Activated CD4-positive, CD25-positive, alpha-beta regulatory T cell treated with anti-CD3 and anti-CD28 coated beads, Interleukin-2, amount 50 U/mL, for 72 hours (primary cell): ENCODE measurements around the gene SCML2.
"Not testable (repeated sequence)": the region's sequence is repeated elsewhere in the genome, so short reads cannot be mapped to it uniquely, and the experiment has no call there.

ENCODE experiments used
- DNase-seq: peaks from one replicate; pipeline ENCODE4 v3.0.0; 2021

SCML2 gene

GRCh38 chrX:18354369-18355223 is at the start of gene SCML2:
SCML2 (minus strand) TSS chrX:18354688; CDS start chrX:18334071, 20,617 bp downstream.
- peak; percentile 47 for DNase-seq

- no peak for DNase-seq
Measured at GRCh38 chrX:18401848-18402213, 47.3 kb upstream of the SCML2 start.

GRCh38 chrX:18394477-18394876 is 40.0 kb upstream of the SCML2 start:
- no peak for DNase-seq

GRCh38 chrX:18390941-18391538 is 36.6 kb upstream of the SCML2 start:
- DNase-seq, result peak; percentile 61

- no peak for DNase-seq
Measured at GRCh38 chrX:18389966-18390365, 35.5 kb upstream of the SCML2 start.

- DNase-seq, result no peak
Measured at GRCh38 chrX:18377796-18378195, 23.3 kb upstream of the SCML2 start.

- not testable (repeated sequence) for DNase-seq
Measured at GRCh38 chrX:18375131-18375805, 20.8 kb upstream of the SCML2 start.

GRCh38 chrX:18369096-18369495 is 14.6 kb upstream of the SCML2 start:
- not testable (repeated sequence) for DNase-seq

GRCh38 chrX:18368402-18368801 is 13.9 kb upstream of the SCML2 start:
- DNase-seq, result no peak

- DNase-seq, result no peak
Measured at GRCh38 chrX:18360867-18361266, 6.4 kb upstream of the SCML2 start.

- peak; percentile 31 for DNase-seq
Measured at GRCh38 chrX:18353931-18354368, 538 bp downstream of the SCML2 start.

GRCh38 chrX:18351784-18352183 is 2.7 kb downstream of the SCML2 start:
- DNase-seq, result no peak

- no peak for DNase-seq
Measured at GRCh38 chrX:18348047-18348446, 6.4 kb downstream of the SCML2 start.

GRCh38 chrX:18309401-18309800 is 45.1 kb downstream of the SCML2 start:
- DNase-seq, result no peak

GRCh38 chrX:18297251-18297650 is 57.2 kb downstream of the SCML2 start:
- no peak for DNase-seq

- DNase-seq, result no peak
Measured at GRCh38 chrX:18294893-18295292, 59.6 kb downstream of the SCML2 start.

- DNase-seq, result no peak
Measured at GRCh38 chrX:18291006-18291545, 63.4 kb downstream of the SCML2 start.

- no peak for DNase-seq
Measured at GRCh38 chrX:18290200-18290599, 64.3 kb downstream of the SCML2 start.

GRCh38 chrX:18288716-18289115 is 65.8 kb downstream of the SCML2 start:
- DNase-seq, result no peak

GRCh38 chrX:18286322-18286831 is 68.1 kb downstream of the SCML2 start:
- DNase-seq, result no peak

GRCh38 chrX:18278449-18278848 is 76.0 kb downstream of the SCML2 start:
- no peak for DNase-seq

GRCh38 chrX:18272222-18272621 is 82.3 kb downstream of the SCML2 start:
- DNase-seq, result no peak

- no peak for DNase-seq
Measured at GRCh38 chrX:18271725-18272124, 82.8 kb downstream of the SCML2 start.
